Neural cell (in vitro differentiated cells): ENCODE measurements around the gene IFNA2.

Source experiments
- CTCF ChIP-seq: fragments of 450-650 bp; IDR thresholded peaks from 2 replicates; pipeline ENCODE4 v1.5.1; 2014; ENCODE audit warnings: antibody characterized with exemption, mild to moderate bottlenecking, moderate library complexity; ENCODE audit not compliant: poor library complexity, severe bottlenecking
- EP300 ChIP-seq: fragments of 450-650 bp; conservative IDR thresholded peaks from 2 replicates; pipeline ENCODE4 v1.6.1; 2014; ENCODE audit warnings: antibody characterized with exemption, mild to moderate bottlenecking, moderate library complexity; ENCODE audit not compliant: poor library complexity, severe bottlenecking
- EZH2 ChIP-seq: fragments of 200-600, 300-800 bp; shearing (Covaris generic), sonication (generic); IDR thresholded peaks from 2 replicates; pipeline ENCODE4 v1.6.1; 2014; ENCODE audit warnings: antibody characterized with exemption, low read length, borderline replicate concordance, mild to moderate bottlenecking; ENCODE audit not compliant: insufficient read depth, poor library complexity, severe bottlenecking
- MXI1 ChIP-seq: fragments of 450-650 bp; conservative IDR thresholded peaks from 2 replicates; pipeline ENCODE4 v1.6.1; 2014; ENCODE audit warnings: antibody characterized with exemption, mild to moderate bottlenecking; ENCODE audit not compliant: poor library complexity, severe bottlenecking
- POLR2AphosphoS5 ChIP-seq: IDR thresholded peaks from 2 replicates; pipeline ENCODE4 v1.6.1; 2012
- RAD21 ChIP-seq: fragments of 450-650 bp; conservative IDR thresholded peaks from 2 replicates; pipeline ENCODE4 v1.6.1; 2014; ENCODE audit warnings: antibody characterized with exemption, mild to moderate bottlenecking, moderate library complexity
- SMC3 ChIP-seq: fragments of 450-650 bp; conservative IDR thresholded peaks from 2 replicates; pipeline ENCODE4 v1.6.1; 2014; ENCODE audit warnings: antibody characterized with exemption, mild to moderate bottlenecking, moderate library complexity; ENCODE audit not compliant: poor library complexity
- TAF1 ChIP-seq: IDR thresholded peaks from 2 replicates; pipeline ENCODE4 v1.6.1; 2012; ENCODE audit warnings: low read depth
- TF ChIP-seq, protein P1 (sequence below): IDR thresholded peaks from 2 replicates; pipeline ENCODE4 v1.6.1; 2012; ENCODE audit warnings: borderline replicate concordance

GRCh38 chr9:21350787-21351186 is 34.4 kb downstream of the IFNA2 start, which contains the start of gene IFNA6:
- TF ChIP-seq CTCF (no peak), EZH2 (no peak), MXI1 (no peak), TAF1 (no peak), RAD21 (no peak), SMC3 (no peak), POLR2AphosphoS5 (no peak), EP300 (no peak)
- TF ChIP-seq, protein P1, sequence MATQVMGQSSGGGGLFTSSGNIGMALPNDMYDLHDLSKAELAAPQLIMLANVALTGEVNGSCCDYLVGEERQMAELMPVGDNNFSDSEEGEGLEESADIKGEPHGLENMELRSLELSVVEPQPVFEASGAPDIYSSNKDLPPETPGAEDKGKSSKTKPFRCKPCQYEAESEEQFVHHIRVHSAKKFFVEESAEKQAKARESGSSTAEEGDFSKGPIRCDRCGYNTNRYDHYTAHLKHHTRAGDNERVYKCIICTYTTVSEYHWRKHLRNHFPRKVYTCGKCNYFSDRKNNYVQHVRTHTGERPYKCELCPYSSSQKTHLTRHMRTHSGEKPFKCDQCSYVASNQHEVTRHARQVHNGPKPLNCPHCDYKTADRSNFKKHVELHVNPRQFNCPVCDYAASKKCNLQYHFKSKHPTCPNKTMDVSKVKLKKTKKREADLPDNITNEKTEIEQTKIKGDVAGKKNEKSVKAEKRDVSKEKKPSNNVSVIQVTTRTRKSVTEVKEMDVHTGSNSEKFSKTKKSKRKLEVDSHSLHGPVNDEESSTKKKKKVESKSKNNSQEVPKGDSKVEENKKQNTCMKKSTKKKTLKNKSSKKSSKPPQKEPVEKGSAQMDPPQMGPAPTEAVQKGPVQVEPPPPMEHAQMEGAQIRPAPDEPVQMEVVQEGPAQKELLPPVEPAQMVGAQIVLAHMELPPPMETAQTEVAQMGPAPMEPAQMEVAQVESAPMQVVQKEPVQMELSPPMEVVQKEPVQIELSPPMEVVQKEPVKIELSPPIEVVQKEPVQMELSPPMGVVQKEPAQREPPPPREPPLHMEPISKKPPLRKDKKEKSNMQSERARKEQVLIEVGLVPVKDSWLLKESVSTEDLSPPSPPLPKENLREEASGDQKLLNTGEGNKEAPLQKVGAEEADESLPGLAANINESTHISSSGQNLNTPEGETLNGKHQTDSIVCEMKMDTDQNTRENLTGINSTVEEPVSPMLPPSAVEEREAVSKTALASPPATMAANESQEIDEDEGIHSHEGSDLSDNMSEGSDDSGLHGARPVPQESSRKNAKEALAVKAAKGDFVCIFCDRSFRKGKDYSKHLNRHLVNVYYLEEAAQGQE = no peak
